Stimulated activated CD4-positive, alpha-beta T cell treated with anti-CD3 and anti-CD28 coated beads, Interleukin-4, amount 100 ng/mL, for 1 hour (primary cell): ENCODE data around the gene RND1.
A peak's percentile ranks its signal among the peaks of the same experiment; 100 is the strongest.

ENCODE experiments used
- DNase-seq: peaks from one replicate; pipeline ENCODE4 v3.0.0-alpha.2; 2020

The RND1 gene

DNA sequence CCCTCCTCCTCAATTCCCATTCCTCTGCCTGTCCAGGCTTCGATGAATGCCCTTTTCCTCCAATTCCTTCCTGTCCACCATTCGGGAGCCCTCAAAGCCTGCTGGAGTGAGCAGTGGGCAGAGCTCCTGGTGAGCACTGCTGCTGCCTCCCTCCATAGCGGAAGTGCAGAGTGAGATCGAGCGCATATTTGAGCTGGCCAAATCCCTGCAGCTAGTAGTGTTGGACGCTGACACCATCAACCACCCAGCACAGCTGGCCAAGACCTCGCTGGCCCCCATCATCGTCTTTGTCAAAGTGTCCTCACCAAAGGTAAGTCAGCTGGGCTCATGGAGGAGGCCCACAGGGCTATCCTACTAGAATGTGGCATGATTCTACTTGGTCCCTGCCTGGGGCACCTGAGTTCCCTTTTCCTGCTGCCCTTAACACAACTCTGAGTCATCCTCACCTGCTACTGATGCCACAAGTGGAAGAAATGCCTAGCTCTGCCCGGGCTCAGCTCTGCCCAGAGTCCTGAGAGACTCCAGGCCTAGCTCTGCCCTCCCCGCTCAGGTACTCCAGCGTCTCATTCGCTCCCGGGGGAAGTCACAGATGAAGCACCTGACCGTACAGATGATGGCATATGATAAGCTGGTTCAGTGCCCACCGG lies 39.3 kb downstream of the RND1 start:
- DNase-seq, result no peak

DNA sequence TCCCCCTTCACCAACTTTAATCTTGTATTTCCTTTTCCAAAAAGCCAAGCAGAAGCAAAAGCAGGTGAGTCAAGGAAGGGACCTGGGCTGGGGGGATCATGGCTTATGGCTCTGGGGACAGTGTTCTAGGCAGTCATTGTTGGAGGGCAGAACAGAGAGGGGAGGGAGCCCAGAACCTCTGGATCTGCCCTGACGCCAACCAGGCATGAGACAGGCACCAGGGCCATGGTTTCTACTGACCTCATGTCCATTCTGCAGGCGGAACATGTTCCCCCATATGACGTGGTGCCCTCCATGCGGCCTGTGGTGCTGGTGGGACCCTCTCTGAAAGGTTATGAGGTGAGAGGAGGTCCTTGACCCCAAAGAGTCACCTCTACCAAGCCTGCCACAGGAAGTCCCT lies 40.8 kb downstream of the RND1 start:
- DNase-seq, result no peak

DNA sequence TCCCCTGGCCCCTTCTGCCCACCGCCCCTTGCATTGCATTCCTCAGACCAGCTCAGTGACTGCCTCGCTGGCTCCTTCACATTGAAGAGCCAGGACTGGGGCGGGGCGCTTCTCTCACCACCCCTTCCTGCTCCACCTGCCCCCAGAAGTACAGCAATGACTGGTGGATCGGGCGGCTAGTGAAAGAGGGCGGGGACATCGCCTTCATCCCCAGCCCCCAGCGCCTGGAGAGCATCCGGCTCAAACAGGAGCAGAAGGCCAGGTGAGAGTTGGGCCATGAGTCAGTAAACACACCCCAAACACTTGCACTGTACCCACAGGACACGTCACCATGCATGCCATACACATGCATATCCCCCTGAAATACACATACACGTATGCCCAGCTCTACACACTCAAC lies 41.6 kb downstream of the RND1 start:
- peak; percentile 10 for DNase-seq

DNA sequence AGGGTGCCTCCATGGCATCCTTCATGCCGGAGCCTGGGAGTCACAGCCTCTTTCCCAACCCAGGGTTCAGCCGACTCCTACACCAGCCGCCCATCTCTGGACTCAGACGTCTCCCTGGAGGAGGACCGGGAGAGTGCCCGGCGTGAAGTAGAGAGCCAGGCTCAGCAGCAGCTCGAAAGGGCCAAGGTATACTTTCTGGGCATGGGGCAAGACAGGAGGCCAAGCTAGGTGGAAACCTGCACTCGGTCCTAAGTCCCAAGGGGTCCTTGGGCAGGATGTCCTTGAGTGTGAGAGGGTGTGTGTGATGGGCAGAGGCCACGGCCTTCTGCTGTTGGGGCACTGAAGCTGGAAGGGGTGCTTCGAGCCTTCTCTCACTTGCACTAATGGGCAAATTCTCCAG lies 42.4 kb downstream of the RND1 start:
- no peak for DNase-seq

DNA sequence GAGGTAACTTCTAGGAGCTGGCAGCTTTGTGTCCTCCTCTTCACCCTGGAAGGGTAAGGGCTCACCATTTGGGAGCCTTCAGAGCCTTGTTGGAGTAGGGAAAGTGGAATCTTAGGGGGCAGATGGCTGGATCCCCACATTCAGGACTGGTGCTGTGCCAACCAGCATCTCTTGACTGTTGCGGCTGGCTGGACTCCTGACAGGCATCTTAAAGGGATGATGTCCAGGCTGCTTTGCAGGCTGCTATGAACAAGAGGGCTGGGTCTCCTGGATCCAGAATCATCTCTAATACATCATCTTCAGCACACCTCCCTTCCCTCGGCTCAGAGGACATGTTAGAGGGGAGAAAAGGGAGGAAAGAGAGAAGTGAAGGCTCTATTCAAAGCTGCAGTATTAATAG lies 43.0 kb downstream of the RND1 start:
- no peak for DNase-seq

DNA sequence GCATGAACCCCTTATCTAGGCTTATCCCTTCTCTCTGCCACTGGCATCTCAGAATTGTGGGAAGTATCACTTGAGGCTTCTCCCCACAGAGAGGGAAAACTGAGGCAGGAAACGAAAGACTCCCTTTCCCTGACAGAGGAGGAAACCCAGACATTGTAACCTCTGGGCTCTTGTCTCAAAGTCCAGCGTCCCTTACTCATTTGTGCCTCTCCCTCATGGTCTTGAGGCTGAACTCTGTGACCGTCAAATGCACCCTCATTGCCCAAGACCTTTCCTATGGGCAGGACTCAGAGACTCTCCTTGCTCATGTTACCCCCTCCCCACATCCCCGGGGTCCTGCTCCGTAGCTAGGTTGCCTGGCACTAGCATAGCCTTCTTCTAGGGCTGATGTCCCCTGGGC lies 43.5 kb downstream of the RND1 start:
- no peak for DNase-seq

DNA sequence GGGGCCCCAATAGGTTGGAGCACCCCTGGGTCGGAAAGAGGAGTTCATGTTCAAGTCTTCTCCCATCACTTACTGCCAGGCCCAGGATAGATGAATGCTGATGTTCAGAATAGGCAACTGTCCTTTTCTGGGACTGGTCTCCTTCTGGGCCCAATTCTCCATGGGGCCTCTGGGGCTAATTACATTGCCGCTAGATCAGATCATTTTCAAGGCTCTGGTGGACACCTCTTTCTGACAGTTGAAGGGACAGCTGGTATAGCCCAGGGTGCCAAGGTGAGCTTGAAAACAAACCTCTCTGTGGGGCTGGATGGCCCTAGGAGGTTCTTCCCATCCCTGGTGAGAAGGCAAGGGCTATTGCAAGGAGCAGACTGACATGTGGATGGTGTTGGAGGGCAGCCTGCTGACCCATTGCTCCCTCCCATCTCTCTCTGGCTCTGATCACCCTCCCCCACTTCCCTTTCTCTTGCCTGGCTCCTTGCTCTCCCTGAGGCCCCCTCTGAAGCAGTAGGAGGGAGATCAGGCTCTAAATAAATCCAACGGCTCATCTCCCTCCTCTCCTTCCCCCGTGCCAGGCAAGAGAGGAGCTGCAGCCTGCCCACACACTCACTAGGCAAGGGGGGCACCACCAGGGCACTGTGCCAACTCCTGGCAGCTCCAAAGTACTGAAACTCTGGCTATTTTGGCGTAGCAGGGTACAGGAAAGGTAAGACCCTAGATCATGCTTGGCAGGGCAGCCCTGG lies 45.5 kb downstream of the RND1 start:
- DNase-seq, result no peak

DNA sequence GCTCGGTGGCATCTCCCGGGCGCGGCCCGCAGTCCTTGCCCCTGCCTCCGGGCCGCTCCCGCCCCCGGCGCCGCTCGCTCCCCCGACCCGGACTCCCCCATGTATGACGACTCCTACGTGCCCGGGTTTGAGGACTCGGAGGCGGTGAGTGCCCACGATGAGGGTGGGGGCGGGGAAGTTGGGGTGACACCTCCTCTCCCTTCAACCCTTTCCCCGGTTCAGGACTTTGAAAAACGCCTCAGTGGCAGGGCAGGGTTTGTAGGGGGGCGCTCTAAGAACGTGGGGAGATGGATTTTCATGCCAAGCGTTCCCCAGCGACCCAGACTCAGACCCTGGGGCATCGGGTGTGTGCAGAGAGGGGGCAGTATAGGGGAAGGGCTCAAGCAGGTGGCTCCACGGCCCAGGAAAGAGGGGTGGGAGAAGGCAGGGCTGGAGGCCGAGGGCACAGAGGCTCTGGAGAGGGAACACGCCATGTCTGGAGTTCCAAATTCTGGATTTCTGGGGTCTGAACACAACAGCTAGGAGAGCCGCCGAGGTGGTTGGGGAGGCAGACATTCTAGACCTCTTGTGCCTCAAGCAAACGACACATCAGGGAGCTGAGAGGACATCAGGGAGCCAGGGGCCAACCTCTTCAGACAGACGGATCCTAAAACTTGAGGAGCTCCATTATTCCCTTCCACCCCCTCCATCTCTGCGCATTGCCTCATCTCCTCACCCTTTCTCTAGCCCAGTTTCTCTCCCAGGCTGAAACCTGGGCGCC lies 46.7 kb downstream of the RND1 start:
- DNase-seq, result peak; percentile 21

DNA sequence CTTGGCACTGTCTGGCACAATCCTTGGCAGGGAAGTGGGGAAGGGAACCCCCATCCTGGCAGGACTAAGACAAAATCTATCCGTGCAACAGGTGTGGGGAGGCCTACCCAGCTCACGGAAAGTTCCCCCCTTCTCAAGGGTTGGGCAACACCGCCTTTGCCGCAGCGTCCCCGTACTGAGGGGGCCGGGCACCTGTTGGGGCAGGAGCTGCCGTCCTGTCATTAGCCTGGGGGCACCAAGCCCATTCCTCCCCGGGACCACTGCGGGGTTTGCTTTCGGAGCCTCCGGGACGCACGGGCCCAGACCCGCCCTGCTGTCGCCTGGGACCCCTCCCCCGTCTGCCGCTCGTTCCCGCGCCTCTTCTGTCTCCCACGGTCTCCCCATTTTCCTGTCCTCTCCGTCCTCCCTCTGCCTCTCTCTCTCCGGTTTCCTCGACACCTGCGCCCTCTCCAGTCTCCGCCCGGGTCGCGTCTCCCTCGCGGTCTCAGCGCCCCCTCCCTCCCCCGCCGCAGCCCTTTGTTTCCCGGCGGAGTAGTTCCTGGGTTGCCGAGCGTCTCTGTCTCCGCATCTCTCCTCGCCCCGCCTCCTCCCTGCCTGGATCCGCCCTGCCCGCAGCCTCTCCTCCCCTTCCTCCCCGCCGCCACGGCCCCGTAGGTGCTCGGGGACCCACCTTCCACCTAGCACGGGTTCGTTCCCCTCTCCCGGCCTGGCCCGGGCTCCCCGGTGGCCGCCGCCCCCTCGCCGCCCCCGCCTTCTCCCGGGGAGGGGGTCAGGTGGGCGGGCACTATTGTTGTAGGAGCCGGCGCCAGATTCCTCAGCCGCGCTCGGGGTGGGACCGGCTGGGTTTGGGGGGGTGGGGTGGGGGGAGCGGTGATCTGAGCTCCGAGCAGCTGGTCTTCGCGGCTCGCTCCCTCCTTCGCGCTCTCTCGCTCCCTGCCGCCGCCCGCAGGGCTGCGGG lies 47.5 kb downstream of the RND1 start, which contains the start of gene CACNB3:
Gene CACNB3, plus strand, starts transcription at position 624 of the 958 bp plus-strand sequence. CDS start 434 bp downstream, outside the sequence.
- peak; percentile 80 for DNase-seq

DNA sequence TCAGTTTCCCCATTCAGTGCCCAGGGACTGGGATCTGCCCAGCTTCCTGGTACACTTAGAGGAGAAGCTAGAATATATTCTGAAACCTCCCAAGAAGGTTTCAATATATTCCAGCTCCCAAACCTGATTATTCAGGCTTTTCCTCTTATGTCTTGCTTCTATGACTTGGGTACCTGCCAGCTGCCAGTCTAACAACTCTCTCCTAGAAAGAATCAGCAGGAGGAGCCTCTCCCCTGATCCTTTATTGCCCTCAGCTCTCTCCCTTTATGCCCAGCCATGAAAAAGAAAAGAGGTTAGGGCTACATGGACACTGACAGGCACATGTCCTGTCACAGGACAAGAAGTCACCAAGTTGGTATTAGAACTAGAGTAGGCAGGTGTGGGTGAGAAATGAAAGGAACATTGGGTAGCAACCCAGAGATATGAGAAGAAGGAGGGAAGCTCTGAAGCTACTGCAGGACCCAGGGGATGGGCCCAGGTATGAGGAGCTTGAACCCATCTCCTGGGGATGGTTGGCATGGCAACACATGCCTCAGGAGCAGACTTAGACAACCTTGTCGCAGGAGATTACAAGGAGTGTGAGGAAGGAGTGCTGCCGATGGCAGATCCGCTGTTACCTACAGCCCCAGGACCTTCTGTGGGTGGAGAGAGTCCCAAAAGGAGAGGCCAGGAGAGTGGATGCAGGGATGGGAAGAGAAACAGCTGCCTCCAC lies 49.4 kb downstream of the RND1 start:
- no peak for DNase-seq

DNA sequence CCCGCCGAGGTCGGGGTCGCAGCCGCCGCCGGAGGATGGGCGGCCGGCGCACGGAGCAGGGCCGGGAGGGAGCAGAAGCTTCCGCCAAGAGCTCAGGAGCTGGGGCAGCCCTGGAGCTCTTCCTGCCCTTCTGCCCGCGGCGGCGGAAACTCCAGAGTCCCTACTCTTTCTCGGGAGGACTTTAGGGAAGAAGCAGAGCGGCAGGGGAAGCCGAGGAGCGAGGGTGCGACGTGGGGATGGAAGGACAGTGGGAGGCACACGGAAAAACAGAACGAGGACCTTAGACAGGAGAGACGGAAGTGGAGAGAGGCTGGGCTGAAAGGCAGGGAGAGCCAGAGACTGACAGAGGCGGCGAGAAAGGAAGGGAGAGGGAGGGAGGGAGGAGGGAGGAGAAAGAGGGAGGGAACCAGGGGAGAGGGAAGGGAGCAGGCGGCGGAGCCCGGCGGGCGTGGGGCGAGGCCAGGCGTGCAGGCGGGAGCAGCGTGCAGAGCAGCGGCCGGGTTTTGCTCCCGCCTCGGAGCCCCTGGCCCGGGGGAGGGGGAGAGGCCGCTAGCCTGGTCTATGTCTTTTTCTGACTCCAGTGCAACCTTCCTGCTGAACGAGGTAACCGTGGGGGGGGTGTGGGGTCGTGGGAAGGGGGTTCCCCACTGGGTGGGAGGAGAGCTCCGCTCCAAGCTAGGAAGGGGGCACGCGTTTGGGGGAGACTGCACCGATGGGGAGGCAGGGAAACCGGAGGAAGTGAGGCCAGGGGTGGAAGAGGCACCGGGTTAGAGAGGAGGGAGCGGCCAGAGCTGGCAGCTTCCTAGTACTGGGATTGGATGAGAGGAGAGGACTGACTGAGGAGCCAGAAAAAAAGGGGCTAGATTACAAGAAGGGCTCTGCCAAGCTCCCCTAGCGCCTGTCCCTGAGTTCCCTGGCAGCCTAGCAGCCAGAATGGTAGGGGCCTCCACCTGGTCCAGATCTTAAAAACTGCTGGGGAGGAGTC lies 50.3 kb downstream of the RND1 start:
- peak; percentile 29 for DNase-seq

DNA sequence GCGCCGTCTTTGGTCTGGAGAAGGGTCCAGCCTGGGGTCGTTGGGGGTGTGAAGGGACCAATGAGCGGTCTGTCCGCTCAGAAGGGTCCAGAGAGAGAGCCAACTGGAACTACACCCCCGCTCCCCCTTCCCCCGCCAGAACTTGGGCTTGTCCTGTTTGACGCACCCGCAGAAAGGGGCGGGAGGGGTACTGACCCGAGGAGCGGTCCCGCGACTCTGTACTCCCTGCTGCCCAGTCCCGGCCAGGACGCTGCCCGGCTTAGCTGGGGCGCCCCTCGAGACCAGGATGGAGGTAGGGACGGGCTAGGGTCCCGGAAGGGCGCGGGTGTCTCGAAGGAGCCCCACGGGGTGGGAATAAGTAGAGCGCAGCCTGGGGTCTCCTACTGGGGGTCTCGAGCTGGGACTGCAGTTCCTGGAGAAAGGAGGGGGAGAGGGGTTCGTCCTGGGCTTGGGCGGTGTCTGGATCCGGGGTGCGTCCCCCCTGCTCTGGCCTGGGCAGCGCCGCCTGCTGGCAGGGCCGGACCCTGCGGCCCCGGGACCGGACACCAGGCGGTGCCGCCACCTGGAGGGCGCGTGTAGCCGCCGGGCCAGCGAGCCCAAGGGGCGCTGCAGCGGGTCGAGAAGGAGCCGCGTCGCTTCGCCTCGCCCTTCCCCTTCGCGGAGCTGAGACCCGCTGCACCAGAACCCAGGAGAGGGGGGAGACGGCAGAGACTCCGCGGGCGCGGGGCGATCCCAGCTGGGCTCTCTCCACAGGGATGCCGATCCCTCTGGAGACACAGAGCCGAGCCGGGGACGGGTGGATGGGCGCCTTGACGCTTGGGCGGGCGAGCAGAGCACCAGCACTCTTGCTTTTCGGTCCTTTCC lies 51.2 kb downstream of the RND1 start:
- peak; percentile 78 for DNase-seq

DNA sequence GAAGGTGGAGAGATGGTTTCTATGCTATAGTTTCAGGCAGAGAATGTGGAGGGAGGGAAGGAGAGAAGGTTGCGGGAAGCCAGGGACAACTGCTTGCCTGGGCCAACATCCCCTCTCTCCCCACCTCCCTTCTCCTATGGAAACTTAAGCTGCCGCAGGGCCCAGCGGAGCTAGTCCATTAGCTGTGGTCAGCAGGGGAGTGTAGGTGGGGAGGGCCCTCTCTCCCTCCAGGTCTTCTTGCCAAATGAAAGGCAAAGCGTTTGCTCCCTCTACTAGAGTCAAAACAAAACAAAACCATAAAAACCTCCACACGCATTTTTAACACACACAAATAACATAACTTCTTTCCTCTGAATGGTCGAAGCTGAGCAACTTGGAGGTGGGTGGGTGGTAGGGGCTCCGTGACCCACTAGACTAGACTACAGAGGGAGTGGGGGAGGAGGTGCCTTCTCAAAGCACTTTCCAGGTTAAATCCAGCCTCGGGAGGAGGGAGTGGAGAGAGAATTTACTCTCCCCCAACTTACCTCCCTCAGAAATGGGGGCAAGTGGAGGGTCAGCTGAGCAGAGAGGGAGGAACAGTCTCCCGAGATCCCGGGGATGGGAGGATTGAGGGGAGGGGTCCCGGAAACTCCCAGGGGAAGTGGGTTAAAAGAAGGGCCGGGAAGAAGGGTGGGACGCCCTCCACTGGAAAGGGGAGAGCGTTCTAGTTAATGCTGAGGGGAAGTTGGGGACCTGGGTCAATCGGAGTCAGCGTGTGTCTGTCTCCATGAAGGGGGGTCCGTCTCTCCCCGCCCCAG lies 52.0 kb downstream of the RND1 start:
- DNase-seq, result no peak

DNA sequence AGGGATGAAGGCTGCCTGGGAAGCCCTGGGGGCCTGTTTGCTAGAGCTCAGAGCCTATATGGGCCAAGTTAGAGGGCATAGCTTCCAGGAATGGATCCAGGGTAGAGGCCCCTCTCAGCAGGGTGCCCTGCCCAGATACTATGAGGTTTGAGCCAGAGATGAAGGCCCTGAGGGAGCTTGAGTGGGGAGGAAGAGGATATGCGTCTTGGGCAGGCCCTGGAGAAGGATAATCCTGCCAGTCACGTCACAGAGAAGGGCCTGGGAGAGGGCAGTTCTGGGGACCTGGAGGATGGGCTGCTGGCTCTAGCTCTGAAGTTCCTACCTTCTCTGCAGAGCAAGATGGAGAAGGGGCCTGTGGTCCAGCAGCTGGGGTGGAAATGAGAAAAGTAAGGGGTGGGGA lies 53.3 kb downstream of the RND1 start:
- DNase-seq, result no peak

DNA sequence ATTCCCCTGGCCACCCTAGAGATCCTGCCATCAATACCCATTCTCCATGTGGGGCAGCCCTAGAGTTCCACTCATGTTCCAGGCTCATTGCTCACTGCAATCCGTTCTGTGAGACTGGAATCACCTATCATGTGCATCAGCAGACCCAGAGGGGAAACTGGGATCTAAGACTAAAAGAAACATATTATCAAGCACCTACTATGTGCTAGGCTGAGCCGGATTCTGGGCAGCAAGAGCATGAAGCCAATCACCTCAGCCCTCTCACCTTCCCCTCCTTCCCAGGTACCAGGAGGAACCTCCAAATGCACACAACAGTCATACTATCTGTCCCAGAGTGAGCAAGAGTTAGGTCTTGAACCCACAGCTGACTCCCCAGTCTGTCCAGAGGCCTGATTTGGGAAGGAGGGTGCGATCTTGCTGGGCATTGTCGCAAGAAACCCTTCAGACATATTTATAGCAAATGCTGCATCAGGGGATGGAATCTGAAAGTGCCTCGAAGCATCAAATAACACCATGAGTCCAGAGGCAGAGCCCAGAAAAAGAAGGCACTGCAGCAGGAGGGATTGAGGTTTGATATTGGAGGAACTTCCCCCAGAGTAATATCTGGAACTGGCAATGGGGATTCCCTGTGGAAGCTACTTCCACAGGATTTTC lies 54.1 kb downstream of the RND1 start:
- DNase-seq, result no peak

DNA sequence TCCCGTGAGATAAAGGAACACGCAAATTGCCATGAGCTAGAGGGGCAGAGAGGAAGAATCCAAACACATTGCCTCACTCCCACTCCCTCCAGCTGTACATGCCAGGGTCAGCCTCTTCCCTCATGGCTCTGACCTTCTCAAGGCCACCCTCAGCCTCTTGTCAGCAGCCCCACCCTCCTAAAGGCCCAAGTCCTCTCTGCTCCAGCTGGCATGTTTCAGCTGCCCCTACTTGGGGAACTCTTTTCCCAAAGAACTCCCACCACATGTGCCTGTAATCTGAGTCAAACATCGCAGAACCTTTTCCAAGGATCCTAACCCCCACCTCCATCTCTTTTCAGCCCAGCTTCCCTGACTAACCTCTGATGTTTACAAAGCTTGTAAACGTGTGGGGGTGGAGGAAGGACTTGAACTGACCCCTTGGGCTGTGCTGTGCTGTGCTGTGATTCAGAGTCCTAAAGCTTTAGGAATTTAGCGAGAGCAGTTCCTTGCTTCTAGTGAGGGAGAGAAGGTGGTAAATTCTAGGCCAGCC lies 54.7 kb downstream of the RND1 start:
- DNase-seq, result no peak

DNA sequence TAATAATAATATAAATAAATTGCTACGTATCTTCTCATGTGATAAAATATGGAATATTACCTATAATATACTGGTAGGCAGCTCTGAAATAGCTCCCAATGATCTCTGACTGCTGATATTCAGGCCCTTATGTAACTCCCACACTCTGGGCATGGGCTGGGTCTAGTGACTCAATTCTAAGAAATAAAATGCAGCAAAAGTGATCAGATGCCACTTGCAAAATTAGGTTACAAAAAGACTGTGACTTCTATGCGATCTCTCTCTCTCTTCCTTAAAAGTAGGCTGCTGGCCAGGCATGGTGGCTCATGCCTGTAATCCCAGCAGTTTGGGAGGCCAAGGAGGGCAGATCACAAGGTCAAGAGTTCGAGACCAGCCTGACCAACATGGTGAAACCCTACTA lies 57.7 kb downstream of the RND1 start:
- DNase-seq, result no peak
